Measurements from ENCODE around the gene LMBRD2.

GRCh38 chr5:36161361-36161760, 9.7 kb upstream of the LMBRD2 start:
- TF ChIP-seq TARDBP (IDR thresholded peaks at IDR 0.05) (no peak), SP1 (IDR thresholded peaks at IDR 0.05) (no peak), LEF1 (IDR thresholded peaks at IDR 0.05; ENCODE audit: borderline replicate concordance) (no peak), NFRKB (IDR thresholded peaks at IDR 0.05) (no peak), SUZ12 (IDR thresholded peaks at IDR 0.05) (no peak), ELF4 (IDR thresholded peaks at IDR 0.05) (no peak), PKNOX1 (IDR thresholded peaks at IDR 0.05) (no peak), BHLHE40 (IDR thresholded peaks at IDR 0.05; ENCODE audit: borderline replicate concordance) (no peak), HDGF (IDR thresholded peaks at IDR 0.05; ENCODE audit: borderline replicate concordance) (no peak), ZNF384 (IDR thresholded peaks at IDR 0.05) (no peak), FOXM1 (IDR thresholded peaks at IDR 0.05; ENCODE audit: borderline replicate concordance) (no peak), ARNT (IDR thresholded peaks at IDR 0.05) (no peak), FOXK2 (IDR thresholded peaks at IDR 0.05) (no peak)
